Trophoblast cell (in vitro differentiated cells and primary cell): ENCODE data around the gene SIRPA.

ENCODE experiments used
- DNase-seq, 2 donors: peaks; one replicate each; pipeline ENCODE4 v3.0.0-alpha.2; 2016
- H2AFZ ChIP-seq: 2 replicates; pipeline ENCODE4 v1.6.1; 2013; ENCODE audit warnings: low read length, moderate library complexity, mild to moderate bottlenecking; ENCODE audit not compliant: insufficient read depth, poor library complexity
- H2AK5ac ChIP-seq: 2 replicates; pipeline ENCODE4 v1.6.1; 2013; ENCODE audit warnings: mild to moderate bottlenecking, low read length
- H2BK120ac ChIP-seq: 2 replicates; pipeline ENCODE4 v1.6.1; 2013; ENCODE audit warnings: low read length, mild to moderate bottlenecking, moderate library complexity; ENCODE audit not compliant: insufficient read depth, poor library complexity
- H2BK12ac ChIP-seq: 2 replicates; pipeline ENCODE4 v1.6.1; 2013; ENCODE audit warnings: mild to moderate bottlenecking, low read length, moderate library complexity
- H2BK5ac ChIP-seq: 2 replicates; pipeline ENCODE4 v1.6.1; 2013; ENCODE audit warnings: low read length, low read depth, moderate library complexity, mild to moderate bottlenecking; ENCODE audit not compliant: poor library complexity
- H3K14ac ChIP-seq: 2 replicates; pipeline ENCODE4 v1.6.1; 2013; ENCODE audit warnings: mild to moderate bottlenecking, low read length
- H3K18ac ChIP-seq: 2 replicates; pipeline ENCODE4 v1.6.1; 2013; ENCODE audit warnings: mild to moderate bottlenecking, low read length
- H3K23ac ChIP-seq: 2 replicates; pipeline ENCODE4 v1.6.1; 2013; ENCODE audit warnings: low read length
- H3K27ac ChIP-seq: 2 replicates; pipeline ENCODE4 v1.5.1; 2013; ENCODE audit warnings: low read depth, mild to moderate bottlenecking, inconsistent platforms, low read length, moderate library complexity
- H3K27me3 ChIP-seq: 2 replicates; pipeline ENCODE4 v1.6.1; 2013; ENCODE audit warnings: inconsistent platforms, mild to moderate bottlenecking, low read length, moderate library complexity; ENCODE audit not compliant: insufficient read depth
- H3K36me3 ChIP-seq, 2 experiments: 1 replicate in 1 of 2; 2 replicates in 1 of 2; pipeline ENCODE4 v1.6.1; 2013; ENCODE audit warnings: low read length in 2 of 2, mild to moderate bottlenecking in 2 of 2, moderate library complexity in 1 of 2; ENCODE audit not compliant: insufficient read depth in 2 of 2, control insufficient read depth in 1 of 2
- H3K4ac ChIP-seq: 2 replicates; pipeline ENCODE4 v1.6.1; 2013; ENCODE audit warnings: low read depth, mild to moderate bottlenecking, low read length, moderate library complexity
- H3K4me1 ChIP-seq, 2 experiments: 1 replicate in 1 of 2; 2 replicates in 1 of 2; pipeline ENCODE4 v1.6.1; 2013; ENCODE audit warnings: low read length in 2 of 2, mild to moderate bottlenecking in 2 of 2, moderate library complexity in 1 of 2; ENCODE audit not compliant: insufficient read depth in 2 of 2, control insufficient read depth in 1 of 2
- H3K4me2 ChIP-seq: 2 replicates; pipeline ENCODE4 v1.6.1; 2013; ENCODE audit warnings: inconsistent platforms, mild to moderate bottlenecking, low read length, moderate library complexity
- H3K4me3 ChIP-seq: 2 replicates; pipeline ENCODE4 v1.5.1; 2013; ENCODE audit warnings: mild to moderate bottlenecking, low read depth, low read length, inconsistent platforms
- H3K79me1 ChIP-seq: one replicate; pipeline ENCODE4 v1.6.1; 2013; ENCODE audit warnings: low read length
- H3K79me2 ChIP-seq: 2 replicates; pipeline ENCODE4 v1.6.1; 2013; ENCODE audit warnings: low read length, mild to moderate bottlenecking; ENCODE audit not compliant: control insufficient read depth, insufficient read depth, poor library complexity
- H3K9ac ChIP-seq: 2 replicates; pipeline ENCODE4 v1.6.1; 2013; ENCODE audit warnings: mild to moderate bottlenecking, low read length
- H3K9me3 ChIP-seq: 2 replicates; pipeline ENCODE4 v1.6.1; 2013; ENCODE audit warnings: low read depth, mild to moderate bottlenecking, control low read depth, inconsistent platforms, low read length; ENCODE audit not compliant: insufficient read depth
- H4K12ac ChIP-seq: 2 replicates; pipeline ENCODE4 v1.6.1; 2013; ENCODE audit warnings: low read depth, mild to moderate bottlenecking, low read length, moderate library complexity
- H4K8ac ChIP-seq: 2 replicates; pipeline ENCODE4 v1.6.1; 2013; ENCODE audit warnings: low read depth, mild to moderate bottlenecking, low read length, moderate library complexity
- H4K91ac ChIP-seq: one replicate; pipeline ENCODE4 v1.6.1; 2013; ENCODE audit warnings: low read depth, mild to moderate bottlenecking, low read length, moderate library complexity
- WGBS: extraction: QIAGEN DNeasy Blood & Tissue Kit; methylation state at CpG from one replicate; pipeline ENCODE4 v1.1.7; 2013; ENCODE audit warnings: missing lambda C conversion rate; ENCODE audit not compliant: insufficient read length, insufficient coverage; ENCODE audit errors: extremely low coverage; 5-methylcytosine and 5-hydroxymethylcytosine counted together

Gene SIRPA

GRCh38 chr20:1895674-1896483, 672 bp downstream of the SIRPA start:
- peaks cover 7% of the 10 kb centered on the region for H3K79me2 ChIP-seq
- H2BK120ac ChIP-seq = peak overlapping the region; percentile 68
- H3K9ac ChIP-seq = peak overlapping the region; percentile 24
- H2AFZ ChIP-seq = peak overlapping the region; percentile 64
- peaks cover 7% of the 10 kb centered on the region for H3K79me1 ChIP-seq
- peaks cover 0 to 2% of the 10 kb centered on the region in 2 experiments for H3K36me3 ChIP-seq
- peaks cover 11% of the 10 kb centered on the region for H3K27me3 ChIP-seq
- peak overlapping the region; percentile 60 for H3K4ac ChIP-seq
- peak overlapping the region; percentile 19 for H3K23ac ChIP-seq
- H3K4me3 ChIP-seq = peak overlapping the region; percentile 69
- H3K14ac ChIP-seq = peak overlapping the region; percentile 82
- no peak overlapping the region for H2BK12ac ChIP-seq
- no peak overlapping the region for H2BK5ac ChIP-seq
- H3K4me2 ChIP-seq = peak overlapping the region; percentile 81
- no peak overlapping the region for H3K27ac ChIP-seq
- H3K18ac ChIP-seq = peak overlapping the region; percentile 63
- DNase-seq = peak in 1 of 2 donors; percentile 33
- WGBS = no CpG with 5 or more reads among the region's 24 CpGs
- no peaks in the 10 kb centered on the region for H3K9me3 ChIP-seq
- peak overlapping the region; percentile 60 for H4K91ac ChIP-seq
- H3K4me1 ChIP-seq = peaks cover 17 to 21% of the 10 kb centered on the region in 2 experiments
- H2AK5ac ChIP-seq = peak overlapping the region; percentile 11
- H4K8ac ChIP-seq = no peak overlapping the region
- H4K12ac ChIP-seq = no peak overlapping the region

- H3K36me3 ChIP-seq = peaks cover 0 to 2% of the 10 kb centered on the region in 2 experiments
- no peak overlapping the region for H3K23ac ChIP-seq
- no peak overlapping the region for H3K18ac ChIP-seq
- H3K4me2 ChIP-seq = peak overlapping the region; percentile 81
- H4K91ac ChIP-seq = no peak overlapping the region
- H2BK5ac ChIP-seq = no peak overlapping the region
- H4K8ac ChIP-seq = no peak overlapping the region
- H2AK5ac ChIP-seq = no peak overlapping the region
- WGBS = no CpG with 5 or more reads among the region's 12 CpGs
- peaks cover 17 to 21% of the 10 kb centered on the region in 2 experiments for H3K4me1 ChIP-seq
- no peak overlapping the region for H2BK12ac ChIP-seq
- H2AFZ ChIP-seq = no peak overlapping the region
- no peak overlapping the region for H4K12ac ChIP-seq
- no peak overlapping the region for H3K9ac ChIP-seq
- H2BK120ac ChIP-seq = no peak overlapping the region
- DNase-seq = no peak
- H3K27me3 ChIP-seq = peaks cover 11% of the 10 kb centered on the region
- H3K4ac ChIP-seq = no peak overlapping the region
- H3K14ac ChIP-seq = peak overlapping the region; percentile 11
- H3K9me3 ChIP-seq = no peaks in the 10 kb centered on the region
- peaks cover 7% of the 10 kb centered on the region for H3K79me1 ChIP-seq
- peaks cover 7% of the 10 kb centered on the region for H3K79me2 ChIP-seq
- H3K27ac ChIP-seq = no peak overlapping the region
- no peak overlapping the region for H3K4me3 ChIP-seq
These were observed 1.5 kb downstream of the SIRPA start for GRCh38 chr20:1896484-1897258.

GRCh38 chr20:1897541-1897940, 2.3 kb downstream of the SIRPA start:
- H3K9ac ChIP-seq = no peak overlapping the region
- H2BK12ac ChIP-seq = no peak overlapping the region
- peaks cover 7% of the 10 kb centered on the region for H3K79me1 ChIP-seq
- H3K4me2 ChIP-seq = no peak overlapping the region
- H3K36me3 ChIP-seq = peaks cover 0 to 2% of the 10 kb centered on the region in 2 experiments
- H3K9me3 ChIP-seq = no peaks in the 10 kb centered on the region
- peak overlapping the region; percentile 54 for H4K91ac ChIP-seq
- H4K8ac ChIP-seq = no peak overlapping the region
- no CpG with 5 or more reads among the region's 2 CpGs for whole genome bisulfite sequencing
- no peak overlapping the region for H3K4ac ChIP-seq
- peak overlapping the region; percentile 29 for H3K14ac ChIP-seq
- no peak overlapping the region for H3K27ac ChIP-seq
- H3K27me3 ChIP-seq = peaks cover 11% of the 10 kb centered on the region
- no peak overlapping the region for H2AK5ac ChIP-seq
- H2BK5ac ChIP-seq = no peak overlapping the region
- no peak overlapping the region for H3K4me3 ChIP-seq
- DNase-seq = peak in 1 of 2 donors; percentile 26
- H4K12ac ChIP-seq = no peak overlapping the region
- peaks cover 7% of the 10 kb centered on the region for H3K79me2 ChIP-seq
- H3K23ac ChIP-seq = no peak overlapping the region
- no peak overlapping the region for H2BK120ac ChIP-seq
- no peak overlapping the region for H2AFZ ChIP-seq
- peaks cover 17 to 21% of the 10 kb centered on the region in 2 experiments for H3K4me1 ChIP-seq
- no peak overlapping the region for H3K18ac ChIP-seq

- Histone ChIP-seq H3K14ac (peak overlapping the region; percentile 29), H2AFZ (peak overlapping the region; percentile 31), H3K18ac (no peak overlapping the region), H3K36me3 (peaks cover 0 to 2% of the 10 kb centered on the region in 2 experiments), H3K9me3 (no peaks in the 10 kb centered on the region), H4K12ac (no peak overlapping the region), H3K4me3 (no peak overlapping the region), H3K27me3 (peaks cover 11% of the 10 kb centered on the region), H3K23ac (no peak overlapping the region), H2AK5ac (peak overlapping the region; percentile 19), H3K9ac (no peak overlapping the region), H4K8ac (no peak overlapping the region), H3K4me1 (peaks cover 17 to 21% of the 10 kb centered on the region in 2 experiments), H3K79me1 (peaks cover 7% of the 10 kb centered on the region), H4K91ac (peak overlapping the region; percentile 54), H2BK12ac (no peak overlapping the region), H3K79me2 (peaks cover 7% of the 10 kb centered on the region), H3K4me2 (no peak overlapping the region), H3K4ac (no peak overlapping the region), H2BK5ac (no peak overlapping the region), H3K27ac (no peak overlapping the region), H2BK120ac (no peak overlapping the region)
- no CpG with 5 or more reads among the region's 11 CpGs for WGBS
- DNase-seq = peak in 1 of 2 donors; percentile 31
These were observed 2.8 kb downstream of the SIRPA start for GRCh38 chr20:1897965-1898464.
